Measurements from ENCODE around the gene TCERG1L.

DNA sequence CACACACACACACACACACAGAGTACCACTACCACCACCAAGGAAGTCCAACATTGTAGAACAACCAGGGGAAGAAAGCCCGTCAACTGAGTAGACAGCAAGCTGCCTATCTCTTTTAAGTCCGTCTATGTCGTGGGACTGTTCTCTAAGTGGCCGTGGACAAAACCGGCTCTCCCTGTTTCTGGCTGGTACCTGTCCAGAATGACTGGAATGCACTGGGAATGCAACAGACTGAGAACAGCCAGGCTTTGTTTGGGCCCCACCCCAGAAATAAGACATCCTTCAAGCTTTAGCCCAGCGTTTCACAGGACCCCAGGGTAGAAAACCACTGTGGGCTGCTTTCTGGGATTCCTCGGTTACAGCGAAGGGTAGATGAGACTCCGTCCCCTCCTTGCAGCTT is 203.6 kb downstream of the TCERG1L start:
- TF ChIP-seq, protein P1, sequence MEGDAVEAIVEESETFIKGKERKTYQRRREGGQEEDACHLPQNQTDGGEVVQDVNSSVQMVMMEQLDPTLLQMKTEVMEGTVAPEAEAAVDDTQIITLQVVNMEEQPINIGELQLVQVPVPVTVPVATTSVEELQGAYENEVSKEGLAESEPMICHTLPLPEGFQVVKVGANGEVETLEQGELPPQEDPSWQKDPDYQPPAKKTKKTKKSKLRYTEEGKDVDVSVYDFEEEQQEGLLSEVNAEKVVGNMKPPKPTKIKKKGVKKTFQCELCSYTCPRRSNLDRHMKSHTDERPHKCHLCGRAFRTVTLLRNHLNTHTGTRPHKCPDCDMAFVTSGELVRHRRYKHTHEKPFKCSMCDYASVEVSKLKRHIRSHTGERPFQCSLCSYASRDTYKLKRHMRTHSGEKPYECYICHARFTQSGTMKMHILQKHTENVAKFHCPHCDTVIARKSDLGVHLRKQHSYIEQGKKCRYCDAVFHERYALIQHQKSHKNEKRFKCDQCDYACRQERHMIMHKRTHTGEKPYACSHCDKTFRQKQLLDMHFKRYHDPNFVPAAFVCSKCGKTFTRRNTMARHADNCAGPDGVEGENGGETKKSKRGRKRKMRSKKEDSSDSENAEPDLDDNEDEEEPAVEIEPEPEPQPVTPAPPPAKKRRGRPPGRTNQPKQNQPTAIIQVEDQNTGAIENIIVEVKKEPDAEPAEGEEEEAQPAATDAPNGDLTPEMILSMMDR (IDR thresholded peaks at IDR 0.05; ENCODE audit: insufficient read depth, low read length, poor library complexity, severe bottlenecking) = no peak
- no peak for TF ChIP-seq EZH2phosphoT487 (conservative IDR thresholded peaks at IDR 0.05; ENCODE audit: low read length)

Measured in SU-DHL-6 (cell line).